Measurements from ENCODE around the gene CEPT1.

DNA sequence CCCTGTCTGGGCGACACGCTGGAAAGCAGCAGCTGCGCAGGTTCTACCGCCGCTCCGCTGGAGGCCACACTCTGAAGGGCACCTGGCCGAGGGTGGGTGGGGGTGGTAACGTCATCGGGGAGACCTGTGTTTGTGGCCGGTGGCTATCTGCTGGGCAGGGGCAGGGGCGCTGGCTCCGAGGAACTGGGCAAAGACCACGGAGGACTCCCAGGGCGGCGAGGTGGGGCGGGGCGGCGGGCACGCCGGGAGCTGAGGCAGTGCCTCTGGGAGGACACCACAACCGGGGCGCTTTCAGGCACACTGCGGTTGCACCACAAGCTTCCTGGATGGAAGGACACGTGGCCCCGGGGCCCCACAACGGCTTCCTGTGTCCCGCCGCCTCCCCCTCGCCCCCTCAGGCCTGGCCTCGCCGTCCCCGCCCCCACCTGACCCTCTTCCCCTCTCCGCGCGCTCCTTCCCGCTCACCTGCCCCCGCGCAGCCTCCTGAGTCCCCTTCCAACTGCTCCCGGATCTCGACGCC is 63.7 kb downstream of the CEPT1 start:
- TF ChIP-seq CTCF (IDR thresholded peaks at IDR 0.05) (no peak), POLR2A (IDR thresholded peaks at IDR 0.05) (no peak), EP300 (IDR thresholded peaks at IDR 0.05) (no peak)

Data from tibial nerve (tissue), 4 donors.